K562 (cell line): Measurements from ENCODE around the gene SETX. TPM values are rescaled to one million over a fixed set of nuclear protein-coding genes. Genes with fewer than 3 reads are reported as not detected.

ENCODE experiments used
- ATAC-seq: fragments of 200-7000 bp; cut with Tn5 transposase; 3 replicates; pipeline ENCODE4 v1.9.1; 2020; ENCODE audit warnings: moderate library complexity
- BruUV-seq: library from RNA; stranded (reverse); fragments of 400-500 nt; replicated peaks from 2 replicates; lab custom pipeline; 2021; lab: Mats Ljungman, UMichigan
- CTCF ChIA-PET: fragments of 300-600 bp; formaldehyde crosslinking; extraction: SDS; loops from one replicate; lab custom pipeline; 2021; ENCODE audit warnings: low intra/inter-chr PET ratio; lab: Yijun Ruan, JAX
- POLR2A ChIA-PET: fragments of 300-600, 350-650 bp; sonication (Branson Sonifier 250); formaldehyde crosslinking; extraction: SDS; loops from one replicate; lab custom pipeline; 2021; ENCODE audit warnings: antibody characterized with exemption, inconsistent platforms; lab: Yijun Ruan, JAX
- DNase-seq, 4 experiments: peaks; one replicate each; pipeline versions ENCODE4 v3.0.0 to v3.0.0-alpha.2; 2011 to 2018; ENCODE audit warnings: low spot score in 3 of 4, mixed read lengths in 3 of 4; ENCODE audit errors: extremely low read depth in 1 of 4
- FAIRE-seq: peaks from 2 replicates; lab custom pipeline; 2011; peaks lifted over from hg19 to GRCh38; lab: Jason Lieb, UNC
- H2AFZ ChIP-seq: 2 replicates; pipeline ENCODE4 v1.6.0; 2011; ENCODE audit warnings: low read depth, low read length, control low read depth, inconsistent platforms
- H3K27ac ChIP-seq: fragments of 200-600 bp; 3 replicates; pipeline ENCODE4 v1.8.0; 2011; ENCODE audit warnings: low read depth, mild to moderate bottlenecking, control low read depth, inconsistent platforms, low read length, moderate library complexity, mixed read lengths; ENCODE audit errors: extremely low read depth
- H3K27me3 ChIP-seq, 2 experiments: fragments of 300-600 bp in 1 of 2; 2 replicates in 1 of 2; 3 replicates in 1 of 2; pipeline versions ENCODE4 v1.6.0 to v1.8.0; 2011; ENCODE audit warnings: inconsistent platforms in 2 of 2, low read length in 2 of 2, mild to moderate bottlenecking in 1 of 2, mixed read lengths in 1 of 2, moderate library complexity in 1 of 2; ENCODE audit not compliant: control insufficient read depth in 2 of 2, insufficient read depth in 2 of 2
- H3K36me3 ChIP-seq: fragments of 300-600 bp; 3 replicates; pipeline ENCODE4 v1.8.0; 2011; ENCODE audit warnings: mild to moderate bottlenecking, low read length, inconsistent platforms; ENCODE audit not compliant: control insufficient read depth, insufficient read depth
- H3K4me1 ChIP-seq, 2 experiments: fragments of 200-600 bp in 1 of 2; replicated peaks in 1 of 2; 2 replicates in 1 of 2; 3 replicates in 1 of 2; pipeline versions ENCODE4 v1.5.1 to v1.8.0; 2011; ENCODE audit warnings: inconsistent platforms in 2 of 2, low read length in 2 of 2, mild to moderate bottlenecking in 1 of 2, mixed read lengths in 1 of 2, moderate library complexity in 1 of 2; ENCODE audit not compliant: control insufficient read depth in 2 of 2, insufficient read depth in 2 of 2
- H3K4me2 ChIP-seq: 2 replicates; pipeline ENCODE4 v1.6.1; 2011; ENCODE audit warnings: low read length, control low read depth, inconsistent platforms, mixed read lengths; ENCODE audit not compliant: insufficient read depth
- H3K4me3 ChIP-seq: fragments of 200-600 bp; sonication (generic), shearing (Covaris generic); 2 replicates; pipeline ENCODE4 v1.5.1; 2016; ENCODE audit warnings: control low read depth, inconsistent platforms
- H3K79me2 ChIP-seq: fragments of 200-600 bp; 3 replicates; pipeline ENCODE4 v1.8.0; 2011; ENCODE audit warnings: low read length, inconsistent platforms; ENCODE audit not compliant: control insufficient read depth, insufficient read depth
- H3K9ac ChIP-seq, 2 experiments: 2 replicates each; pipeline versions ENCODE4 v1.6.0 to v1.6.1; 2011; ENCODE audit warnings: low read depth in 2 of 2, low read length in 2 of 2, control low read depth in 1 of 2, inconsistent platforms in 1 of 2, mild to moderate bottlenecking in 1 of 2, mixed read lengths in 1 of 2; ENCODE audit not compliant: insufficient read depth in 1 of 2
- H3K9me1 ChIP-seq: one replicate; pipeline ENCODE4 v1.6.0; 2011; ENCODE audit warnings: inconsistent platforms, mild to moderate bottlenecking, low read length, moderate library complexity; ENCODE audit not compliant: control insufficient read depth, insufficient read depth
- H3K9me3 ChIP-seq: replicated peaks from 2 replicates; pipeline ENCODE4 v1.5.1; 2011; ENCODE audit warnings: low read depth, low read length, inconsistent platforms; ENCODE audit not compliant: control insufficient read depth, insufficient read depth
- H4K20me1 ChIP-seq: replicated peaks from 2 replicates; pipeline ENCODE4 v1.6.1; 2011; ENCODE audit warnings: low read length, inconsistent platforms, mixed read lengths; ENCODE audit not compliant: control insufficient read depth, insufficient read depth
- HINFP ChIP-seq: fragments of 450-650 bp; conservative IDR thresholded peaks from 2 replicates; pipeline ENCODE4 v1.6.1; 2016; ENCODE audit warnings: missing genetic modification characterization, low read depth, mild to moderate bottlenecking, control low read depth, missing compliant biosample characterization
- MCM5 ChIP-seq: fragments of 450-650 bp; IDR thresholded peaks from 2 replicates; pipeline ENCODE4 v1.6.1; 2016; ENCODE audit warnings: low read depth
- RBFOX2 ChIP-seq: fragments of 200-400 bp; formaldehyde crosslinking; IDR thresholded peaks from 2 replicates; pipeline ENCODE4 v1.6.1; 2017; ENCODE audit warnings: low read depth, mild to moderate bottlenecking, low read length, moderate library complexity
- RREB1 ChIP-seq: fragments of 250-450 bp; sonication (Bioruptor Pico); IDR thresholded peaks from 2 replicates; pipeline ENCODE4 v1.4.0; 2020
- ZBTB17 ChIP-seq: fragments of 450-650 bp; formaldehyde crosslinking; IDR thresholded peaks from 2 replicates; pipeline ENCODE4 v1.4.0; 2020; ENCODE audit warnings: mild to moderate bottlenecking
- ZFX ChIP-seq: sonication (generic); formaldehyde crosslinking; IDR thresholded peaks from 2 replicates; pipeline ENCODE4 v1.8.0; 2022; ENCODE audit warnings: mild to moderate bottlenecking, missing genetic modification reagents, moderate library complexity
- WGBS: fragments of 100-300 bp; shearing (Covaris generic); methylation state at CpG from one replicate; pipeline ENCODE4 v1.1.6; 2016; ENCODE audit warnings: low coverage, mixed read lengths; ENCODE audit not compliant: insufficient coverage; ENCODE audit errors: missing lambda C conversion rate; 5-methylcytosine and 5-hydroxymethylcytosine counted together
- in situ Hi-C: fragments of 300-500 bp; cut with MboI; formaldehyde crosslinking; loops from 4 replicates; pipeline ENCODE4 v1.15.0; 2018; ENCODE audit warnings: inconsistent platforms, mixed read lengths
- intact Hi-C: fragments of 100-400 bp; cut with micrococcal nuclease; formaldehyde crosslinking; loops from 2 replicates; pipeline ENCODE4 v1.14.2; 2022
- polyA plus RNA-seq, 8 experiments: library from polyadenylated mRNA; depleted of rRNA in 4 of 8; stranded (reverse) in 5 of 8; unstranded in 3 of 8; fragments of >200 nt; fragmentation: Nextera tagmentation in 2 of 8; fragmentation: Illumina TruSeq in 1 of 8; extraction: Ambion mirVana in 2 of 8; extraction: Trizol in 1 of 8; gene quantifications; 2 replicates each; pipeline versions ENCODE4 v1.2.1 to v1.2.3, GENCODE V29; 2011 to 2014; ENCODE audit warnings: inconsistent platforms in 1 of 8, missing spikeins in 1 of 8
- total RNA-seq, 7 experiments: library from RNA; depleted of rRNA in 6 of 7; stranded (reverse); fragments of >200 nt in 6 of 7; fragmentation: Illumina TruSeq in 2 of 7; extraction: Trizol in 2 of 7; gene quantifications; 2 replicates each; pipeline versions ENCODE4 v1.2.1 to v1.2.3, GENCODE V29; 2011 to 2021; ENCODE audit warnings: low replicate concordance in 1 of 7

The SETX gene
- total and polyA plus RNA-seq, 9 of the 15 experiments (the other 6 are each of a cell fraction or from before 2014, with no cell fraction given), result 8.7 to 45.7 (median 28.7) TPM

- 81% methylated on average over 3 of the region's 3 CpGs for WGBS
- peak; percentile 6 for FAIRE-seq
- peaks cover 44% of the 10 kb centered on the region for H3K79me2 ChIP-seq
- intact Hi-C loops (no loop called here), in situ Hi-C loops (no loop called here)
- H4K20me1 ChIP-seq, result no peaks in the 10 kb centered on the region; the same call in 1 of the 2 replicates
- H3K36me3 ChIP-seq, result peaks cover 69% of the 10 kb centered on the region
- no TSS peak for BruUV-seq
- no peak overlapping the region for H2AFZ ChIP-seq
- TF ChIP-seq MCM5 (no peak), RBFOX2 (peak; percentile 32)
- H3K27me3 ChIP-seq, result no peaks in the 10 kb centered on the region
- H3K9me1 ChIP-seq, result no peaks in the 10 kb centered on the region
- no peak for ATAC-seq
- no peak overlapping the region for H3K9ac ChIP-seq
- H3K4me1 ChIP-seq, result peaks cover 15 to 18% of the 10 kb centered on the region in 2 experiments; a peak in 4 of 5 replicates
- no peak overlapping the region for H3K4me3 ChIP-seq
- ChIA-PET CTCF (no interaction called here), POLR2A (interaction anchor here (0.5 to 0.8 kb wide), 2 partner anchors 10 to 47 kb away, joined by 3 to 5 read pairs; no protein-coding TSS in a partner anchor)
- no peaks in the 10 kb centered on the region; the same call in 1 of the 2 replicates for H3K9me3 ChIP-seq
- no peak for DNase-seq
- H3K4me2 ChIP-seq, result no peak overlapping the region
- no peak overlapping the region for H3K27ac ChIP-seq
Measured at GRCh38 chr9:132351404-132352045, 3.3 kb downstream of the SETX start.

- intact Hi-C loops (no loop called here), in situ Hi-C loops (no loop called here)
- Histone ChIP-seq H3K9ac (no peak overlapping the region), H3K27me3 (no peaks in the 10 kb centered on the region), H3K9me1 (no peaks in the 10 kb centered on the region), H3K9me3 (no peaks in the 10 kb centered on the region), H3K4me3 (no peak overlapping the region), H4K20me1 (no peaks in the 10 kb centered on the region; the same call in 1 of the 2 replicates), H2AFZ (no peak overlapping the region), H3K36me3 (peaks cover 76% of the 10 kb centered on the region), H3K79me2 (peaks cover 44% of the 10 kb centered on the region), H3K27ac (no peak overlapping the region), H3K4me1 (peaks cover 15 to 18% of the 10 kb centered on the region in 2 experiments; a peak in 4 of 5 replicates), H3K4me2 (no peak overlapping the region)
- ATAC-seq (no peak), DNase-seq (no peak), FAIRE-seq (no peak)
- no TSS peak for BruUV-seq
- POLR2A ChIA-PET, result interaction anchor here (0.5 kb wide), 1 partner anchor 48 kb away, joined by 3 read pairs; no protein-coding TSS in a partner anchor
- WGBS, result 95% methylated on average over 6 of the region's 6 CpGs
- CTCF ChIA-PET, result no interaction called here
- no peak for TF ChIP-seq ZBTB17 (CRISPR knock-in tag)
- no peak for TF ChIP-seq HINFP (tag)
- no peak for TF ChIP-seq RREB1 (CRISPR knock-in tag)
- TF ChIP-seq ZFX (CRISPR knock-in tag), result no peak
Measured at GRCh38 chr9:132350861-132351315, 3.9 kb downstream of the SETX start.
